BJ (cell line): ENCODE data around the gene LMTK2. TPM values are rescaled to one million over a fixed set of nuclear protein-coding genes. Genes with fewer than 3 reads are reported as not detected.

Experiments
- CTCF ChIA-PET: fragments of 350-600 bp; formaldehyde crosslinking; extraction: SDS; loops from one replicate; lab custom pipeline; 2021; ENCODE audit warnings: antibody characterized with exemption, inconsistent platforms; lab: Yijun Ruan, JAX
- POLR2A ChIA-PET: fragments of 300-600 bp; sonication (Branson Sonifier 250); formaldehyde crosslinking; extraction: SDS; loops from one replicate; lab custom pipeline; 2021; ENCODE audit warnings: antibody characterized with exemption; lab: Charles Lee
- DNase-seq: peaks from one replicate; pipeline ENCODE4 v3.0.0-alpha.2; 2011; ENCODE audit warnings: low read depth
- H3K27me3 ChIP-seq: 2 replicates; pipeline ENCODE4 v1.6.0; 2011; ENCODE audit warnings: low read length; ENCODE audit not compliant: control insufficient read depth, insufficient read depth
- H3K36me3 ChIP-seq: 2 replicates; pipeline ENCODE4 v1.5.1; 2011; ENCODE audit warnings: low read length; ENCODE audit not compliant: control insufficient read depth, insufficient read depth
- H3K4me3 ChIP-seq: 2 replicates; pipeline ENCODE4 v1.5.1; 2011; ENCODE audit warnings: low read depth, mild to moderate bottlenecking, control low read depth, low read length
- polyA plus RNA-seq: library from polyadenylated mRNA; depleted of rRNA; stranded (reverse); fragments of >200 nt; gene quantifications from 2 replicates; pipeline ENCODE4 v1.2.3, GENCODE V29; 2011
- TF ChIP-seq, protein P1 (sequence below): IDR thresholded peaks from 2 replicates; pipeline ENCODE4 v1.5.1; 2011; ENCODE audit warnings: low read depth, mild to moderate bottlenecking, control low read depth, inconsistent platforms, low read length, moderate library complexity; ENCODE audit not compliant: insufficient read depth

LMTK2 gene
- polyA plus RNA-seq, 1 experiment, result 3.8 TPM

DNA sequence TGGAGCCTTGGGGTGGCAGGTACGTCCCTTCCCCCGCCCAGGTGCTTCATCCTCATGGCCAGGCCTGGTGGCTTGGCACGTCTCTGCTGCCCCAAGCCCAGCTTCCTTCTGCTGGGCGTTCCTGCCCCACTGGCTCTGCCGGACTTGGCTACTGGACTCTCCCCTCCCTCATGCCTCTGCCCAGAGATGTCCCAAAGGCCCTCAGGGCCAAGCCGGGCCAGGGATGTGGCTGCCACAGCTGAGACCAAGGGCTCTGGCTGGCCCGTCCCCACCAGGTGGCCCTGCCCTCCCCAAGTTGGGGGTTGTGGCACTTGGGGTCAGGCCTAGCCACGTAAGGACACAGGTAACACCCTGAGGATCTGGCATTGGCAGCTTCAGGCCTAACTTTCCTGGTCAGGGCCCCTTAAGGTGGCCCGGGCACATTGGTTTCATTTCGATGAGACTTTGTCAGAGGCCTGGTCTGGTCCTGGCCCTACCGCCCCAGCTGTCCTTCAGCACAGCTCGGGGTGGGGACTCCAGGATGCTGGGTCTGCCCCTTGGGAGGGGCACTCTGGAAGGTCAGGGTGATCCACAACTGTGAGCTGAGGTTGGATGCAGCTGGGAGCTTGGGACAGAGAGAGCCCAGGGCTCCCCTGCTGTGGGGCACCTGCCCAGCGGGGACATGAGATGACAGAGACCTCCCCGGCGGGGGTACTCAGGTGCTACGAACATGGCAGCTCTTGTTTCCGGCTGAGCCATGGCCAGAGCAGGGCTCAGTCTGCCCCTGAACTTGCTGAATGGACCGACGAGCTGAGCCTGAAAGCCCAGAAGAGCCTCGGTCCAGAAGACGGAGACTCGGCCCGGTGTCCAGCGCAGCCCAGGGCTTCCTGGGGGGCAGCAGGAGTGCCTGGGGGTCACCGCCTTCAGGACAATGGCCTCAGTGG is 107.5 kb downstream of the LMTK2 start:
- CTCF ChIA-PET, result interaction anchor here (0.6 to 1.1 kb wide), 2 partner anchors 46 to 68 kb away, joined by 3 read pairs; no protein-coding TSS in a partner anchor
- H3K4me3 ChIP-seq, result no peak overlapping the region
- no peak for DNase-seq
- no peaks in the 10 kb centered on the region for H3K27me3 ChIP-seq
- TF ChIP-seq, protein P1, sequence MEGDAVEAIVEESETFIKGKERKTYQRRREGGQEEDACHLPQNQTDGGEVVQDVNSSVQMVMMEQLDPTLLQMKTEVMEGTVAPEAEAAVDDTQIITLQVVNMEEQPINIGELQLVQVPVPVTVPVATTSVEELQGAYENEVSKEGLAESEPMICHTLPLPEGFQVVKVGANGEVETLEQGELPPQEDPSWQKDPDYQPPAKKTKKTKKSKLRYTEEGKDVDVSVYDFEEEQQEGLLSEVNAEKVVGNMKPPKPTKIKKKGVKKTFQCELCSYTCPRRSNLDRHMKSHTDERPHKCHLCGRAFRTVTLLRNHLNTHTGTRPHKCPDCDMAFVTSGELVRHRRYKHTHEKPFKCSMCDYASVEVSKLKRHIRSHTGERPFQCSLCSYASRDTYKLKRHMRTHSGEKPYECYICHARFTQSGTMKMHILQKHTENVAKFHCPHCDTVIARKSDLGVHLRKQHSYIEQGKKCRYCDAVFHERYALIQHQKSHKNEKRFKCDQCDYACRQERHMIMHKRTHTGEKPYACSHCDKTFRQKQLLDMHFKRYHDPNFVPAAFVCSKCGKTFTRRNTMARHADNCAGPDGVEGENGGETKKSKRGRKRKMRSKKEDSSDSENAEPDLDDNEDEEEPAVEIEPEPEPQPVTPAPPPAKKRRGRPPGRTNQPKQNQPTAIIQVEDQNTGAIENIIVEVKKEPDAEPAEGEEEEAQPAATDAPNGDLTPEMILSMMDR, result no peak
- POLR2A ChIA-PET, result no interaction called here
- peaks cover 4% of the 10 kb centered on the region; the same call in 1 of the 2 replicates for H3K36me3 ChIP-seq

DNA sequence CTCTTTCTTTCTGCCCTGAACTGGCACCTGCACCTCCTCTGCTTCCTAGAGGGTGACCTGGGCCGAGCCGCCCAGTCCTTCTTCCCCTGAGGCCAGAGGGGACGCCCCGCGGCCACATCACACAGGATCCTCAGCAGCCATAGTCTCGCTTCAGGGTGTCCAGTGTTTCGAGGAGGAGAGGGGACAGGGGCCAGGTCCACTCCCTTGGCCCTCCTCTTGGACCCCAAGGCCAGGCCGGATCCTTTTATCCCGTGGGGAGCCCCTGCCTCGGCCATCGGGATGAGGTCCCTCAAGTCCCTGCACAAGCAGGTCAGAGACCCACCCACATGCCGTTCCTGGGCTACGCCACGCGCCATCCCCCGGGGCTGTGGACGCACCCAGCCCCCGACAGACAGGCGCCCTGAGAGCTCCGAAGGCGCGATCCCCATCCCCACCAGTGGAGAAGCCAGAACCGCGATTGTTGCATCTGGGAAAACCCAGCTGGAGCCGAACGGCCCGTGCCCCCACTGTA is 108.2 kb downstream of the LMTK2 start:
- no peak overlapping the region for H3K4me3 ChIP-seq
- ChIA-PET CTCF (no interaction called here), POLR2A (no interaction called here)
- no peaks in the 10 kb centered on the region for H3K27me3 ChIP-seq
- DNase-seq, result no peak
- H3K36me3 ChIP-seq, result peaks cover 4% of the 10 kb centered on the region; the same call in 1 of the 2 replicates
- TF ChIP-seq, protein P1, result no peak

DNA sequence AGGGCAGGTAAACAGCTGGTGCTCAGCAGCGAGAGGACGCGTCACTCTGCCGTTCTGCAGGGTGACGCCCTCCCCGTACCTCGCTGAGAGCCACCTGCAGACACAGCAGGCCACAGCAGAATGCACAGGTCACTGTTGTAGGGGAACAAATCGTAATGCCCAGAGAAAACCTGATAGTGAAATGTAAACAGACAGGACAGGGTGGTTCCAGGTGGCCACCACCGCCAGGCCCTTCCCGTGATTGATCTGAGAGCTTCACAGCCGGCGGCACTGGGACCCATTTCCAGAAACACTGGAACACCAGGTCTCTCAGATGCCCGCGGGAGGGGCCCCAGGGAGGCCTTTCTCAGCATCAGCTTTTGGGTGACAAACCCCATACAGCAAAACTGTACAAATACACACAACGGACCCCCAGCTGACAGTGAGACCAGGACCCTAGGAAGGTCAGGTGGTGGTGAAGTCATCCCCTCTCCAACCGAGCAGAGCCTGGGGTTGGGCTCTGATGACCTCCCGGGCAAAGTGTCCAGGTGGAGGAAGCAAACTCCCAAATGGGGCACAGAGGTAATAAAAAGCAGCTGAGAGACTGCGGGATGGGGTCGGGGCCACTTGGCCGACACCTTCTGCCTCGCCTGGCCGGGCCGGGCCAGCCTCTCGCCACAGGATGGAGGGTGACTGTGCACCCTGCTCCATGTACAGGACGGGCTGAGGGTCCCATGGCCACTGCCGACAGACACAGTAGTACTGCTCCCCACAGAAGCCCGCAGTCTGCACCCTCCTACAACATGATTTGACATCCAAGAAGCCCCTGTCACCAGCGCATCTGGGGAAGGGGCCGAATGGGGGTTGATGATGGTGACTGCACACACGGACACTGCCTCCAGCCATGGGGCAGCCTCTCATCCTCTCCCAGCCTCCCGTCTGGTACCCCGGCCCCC is 109.2 kb downstream of the LMTK2 start:
- Histone ChIP-seq H3K36me3 (peaks cover 4% of the 10 kb centered on the region; the same call in 1 of the 2 replicates), H3K27me3 (no peaks in the 10 kb centered on the region), H3K4me3 (no peak overlapping the region)
- CTCF ChIA-PET, result interaction anchor here (0.6 kb wide), 1 partner anchor 659 kb away, joined by 4 read pairs; no protein-coding TSS in a partner anchor
- TF ChIP-seq, protein P1, result no peak
- POLR2A ChIA-PET, result no interaction called here
- no peak for DNase-seq

DNA sequence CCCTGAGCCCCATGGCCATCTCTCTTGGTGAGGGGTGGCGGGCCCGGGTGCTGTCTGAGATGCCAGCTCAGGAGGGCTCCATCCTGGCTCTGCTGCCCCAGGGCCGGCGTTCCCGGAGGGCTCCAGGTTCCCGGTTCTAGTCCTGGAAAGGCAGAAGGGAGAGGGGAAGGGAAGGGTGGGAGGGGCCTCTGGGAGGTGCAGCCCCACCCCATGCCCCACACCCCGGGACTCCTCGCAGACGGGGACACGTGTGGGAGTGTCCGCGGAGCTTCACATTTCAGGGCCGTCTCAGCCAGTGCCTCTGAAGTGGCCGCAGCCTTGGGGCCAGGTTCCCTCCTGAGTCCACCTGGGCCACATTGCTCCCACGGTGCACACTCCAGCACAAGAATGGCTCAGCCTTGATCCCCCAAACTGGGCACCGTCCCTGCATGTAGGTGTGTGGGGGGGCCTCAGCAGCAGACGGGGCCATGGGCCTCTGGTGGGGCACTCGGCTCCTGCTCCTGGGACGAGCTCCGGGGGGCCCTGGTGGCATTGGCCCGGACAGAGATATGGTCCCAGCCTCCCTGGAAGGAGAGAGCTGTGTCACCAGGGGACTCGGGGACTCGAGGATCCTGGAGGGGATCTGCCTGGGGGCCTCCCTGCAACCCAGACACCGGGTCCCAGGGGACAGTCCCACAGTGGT is 110.4 kb downstream of the LMTK2 start:
- CTCF ChIA-PET, result no interaction called here
- Histone ChIP-seq H3K4me3 (no peak overlapping the region), H3K36me3 (peaks cover 8% of the 10 kb centered on the region), H3K27me3 (no peaks in the 10 kb centered on the region)
- DNase-seq, result no peak
- POLR2A ChIA-PET, result no interaction called here
- TF ChIP-seq, protein P1, result no peak
